ENCODE results near the gene WFS1.

WFS1 gene

GRCh38 chr4:6308899-6309643, 39.4 kb downstream of the WFS1 start:
- no peaks in the 10 kb centered on the region for H3F3A ChIP-seq (ENCODE audit: insufficient read depth)
- no peaks in the 10 kb centered on the region for H4K20me1 ChIP-seq (ENCODE audit: low read depth, low read length)
- H3K9ac ChIP-seq (ENCODE audit: low read length), result no peak overlapping the region
- H2AFZ ChIP-seq (ENCODE audit: low read depth, low read length, severe bottlenecking), result no peak overlapping the region
- no peaks in the 10 kb centered on the region for H3K27me3 ChIP-seq (ENCODE audit: low read length)
- no peaks in the 10 kb centered on the region for H3K9me2 ChIP-seq (replicated peaks; ENCODE audit: insufficient read depth, low read length)
- no peak overlapping the region for H3K4me3 ChIP-seq (ENCODE audit: insufficient read depth, low read length, poor library complexity, severe bottlenecking)
- TF ChIP-seq, protein P1, sequence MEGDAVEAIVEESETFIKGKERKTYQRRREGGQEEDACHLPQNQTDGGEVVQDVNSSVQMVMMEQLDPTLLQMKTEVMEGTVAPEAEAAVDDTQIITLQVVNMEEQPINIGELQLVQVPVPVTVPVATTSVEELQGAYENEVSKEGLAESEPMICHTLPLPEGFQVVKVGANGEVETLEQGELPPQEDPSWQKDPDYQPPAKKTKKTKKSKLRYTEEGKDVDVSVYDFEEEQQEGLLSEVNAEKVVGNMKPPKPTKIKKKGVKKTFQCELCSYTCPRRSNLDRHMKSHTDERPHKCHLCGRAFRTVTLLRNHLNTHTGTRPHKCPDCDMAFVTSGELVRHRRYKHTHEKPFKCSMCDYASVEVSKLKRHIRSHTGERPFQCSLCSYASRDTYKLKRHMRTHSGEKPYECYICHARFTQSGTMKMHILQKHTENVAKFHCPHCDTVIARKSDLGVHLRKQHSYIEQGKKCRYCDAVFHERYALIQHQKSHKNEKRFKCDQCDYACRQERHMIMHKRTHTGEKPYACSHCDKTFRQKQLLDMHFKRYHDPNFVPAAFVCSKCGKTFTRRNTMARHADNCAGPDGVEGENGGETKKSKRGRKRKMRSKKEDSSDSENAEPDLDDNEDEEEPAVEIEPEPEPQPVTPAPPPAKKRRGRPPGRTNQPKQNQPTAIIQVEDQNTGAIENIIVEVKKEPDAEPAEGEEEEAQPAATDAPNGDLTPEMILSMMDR (IDR thresholded peaks at IDR 0.05; ENCODE audit: insufficient read depth, low read length, poor library complexity, severe bottlenecking), result no peak
- TF ChIP-seq EZH2phosphoT487 (conservative IDR thresholded peaks at IDR 0.05; ENCODE audit: low read length), result no peak
- no peaks in the 10 kb centered on the region for H3K9me3 ChIP-seq (ENCODE audit: insufficient read depth, low read length)
- no peaks in the 10 kb centered on the region for H3K36me3 ChIP-seq (ENCODE audit: low read length)
- H3K27ac ChIP-seq (ENCODE audit: low read depth, low read length), result no peak overlapping the region
- no peaks in the 10 kb centered on the region for H3K79me2 ChIP-seq (ENCODE audit: insufficient read depth, low read length)
- no peak overlapping the region for H3K4me2 ChIP-seq (ENCODE audit: low read depth, low read length, poor library complexity, severe bottlenecking)

GRCh38 chr4:6309777-6310176, 40.1 kb downstream of the WFS1 start:
- H3K27me3 ChIP-seq (ENCODE audit: low read length), result no peaks in the 10 kb centered on the region
- H3K4me2 ChIP-seq (ENCODE audit: low read depth, low read length, poor library complexity, severe bottlenecking), result no peak overlapping the region
- no peaks in the 10 kb centered on the region for H3K36me3 ChIP-seq (ENCODE audit: low read length)
- H3K4me3 ChIP-seq (ENCODE audit: insufficient read depth, low read length, poor library complexity, severe bottlenecking), result no peak overlapping the region
- H3K9me3 ChIP-seq (ENCODE audit: insufficient read depth, low read length), result no peaks in the 10 kb centered on the region
- H3K27ac ChIP-seq (ENCODE audit: low read depth, low read length), result no peak overlapping the region
- H2AFZ ChIP-seq (ENCODE audit: low read depth, low read length, severe bottlenecking), result no peak overlapping the region
- no peaks in the 10 kb centered on the region for H3K79me2 ChIP-seq (ENCODE audit: insufficient read depth, low read length)
- H3K9ac ChIP-seq (ENCODE audit: low read length), result no peak overlapping the region
- H4K20me1 ChIP-seq (ENCODE audit: low read depth, low read length), result no peaks in the 10 kb centered on the region
- no peaks in the 10 kb centered on the region for H3K9me2 ChIP-seq (replicated peaks; ENCODE audit: insufficient read depth, low read length)
- no peak for TF ChIP-seq EZH2phosphoT487 (conservative IDR thresholded peaks at IDR 0.05; ENCODE audit: low read length)
- H3F3A ChIP-seq (ENCODE audit: insufficient read depth), result no peaks in the 10 kb centered on the region

- no peak for TF ChIP-seq EZH2phosphoT487 (conservative IDR thresholded peaks at IDR 0.05; ENCODE audit: low read length)
- TF ChIP-seq, protein P1 (IDR thresholded peaks at IDR 0.05; ENCODE audit: insufficient read depth, low read length, poor library complexity, severe bottlenecking), result no peak
- Histone ChIP-seq H3K4me2 (ENCODE audit: low read depth, low read length, poor library complexity, severe bottlenecking) (no peak overlapping the region), H3K9me2 (replicated peaks; ENCODE audit: insufficient read depth, low read length) (no peaks in the 10 kb centered on the region), H2AFZ (ENCODE audit: low read depth, low read length, severe bottlenecking) (no peak overlapping the region), H3K79me2 (ENCODE audit: insufficient read depth, low read length) (no peaks in the 10 kb centered on the region), H3K9me3 (ENCODE audit: insufficient read depth, low read length) (no peaks in the 10 kb centered on the region), H3K36me3 (ENCODE audit: low read length) (no peaks in the 10 kb centered on the region), H3K9ac (ENCODE audit: low read length) (no peak overlapping the region), H3F3A (ENCODE audit: insufficient read depth) (no peaks in the 10 kb centered on the region), H3K27ac (ENCODE audit: low read depth, low read length) (no peak overlapping the region), H3K4me3 (ENCODE audit: insufficient read depth, low read length, poor library complexity, severe bottlenecking) (no peak overlapping the region), H4K20me1 (ENCODE audit: low read depth, low read length) (no peaks in the 10 kb centered on the region), H3K27me3 (ENCODE audit: low read length) (no peaks in the 10 kb centered on the region)
Observed at GRCh38 chr4:6313216-6313615, 43.6 kb downstream of the WFS1 start.

DNA sequence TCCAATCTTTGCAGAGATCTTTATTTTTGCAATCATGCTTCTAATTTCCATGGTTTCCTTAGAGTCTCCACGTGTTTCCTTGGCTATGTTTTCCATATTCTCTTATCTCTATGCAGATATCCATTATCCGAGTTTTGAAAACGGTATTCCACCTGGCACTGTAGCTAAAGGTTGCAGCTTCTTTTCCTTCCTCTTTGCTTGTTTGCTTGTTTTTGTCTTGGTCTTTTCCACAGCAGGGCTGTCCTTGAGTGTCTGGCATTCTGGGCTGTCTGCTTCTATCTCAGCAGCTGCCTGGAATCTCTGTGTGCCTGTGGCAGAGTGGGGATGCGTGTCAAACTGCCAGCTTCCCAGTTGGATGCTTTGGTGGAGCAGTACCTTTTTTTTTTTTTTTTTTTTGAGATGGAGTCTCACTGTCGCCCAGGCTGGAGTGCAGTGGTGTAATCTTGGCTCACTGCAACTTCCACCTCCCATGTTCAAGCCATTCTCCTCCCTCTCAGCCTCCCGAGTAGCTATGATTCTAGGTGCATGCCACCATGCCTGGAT, 46.9 kb downstream of the WFS1 start:
- Histone ChIP-seq H3K9me3 (ENCODE audit: insufficient read depth, low read length) (no peaks in the 10 kb centered on the region), H3K36me3 (ENCODE audit: low read length) (no peaks in the 10 kb centered on the region), H3K4me2 (ENCODE audit: low read depth, low read length, poor library complexity, severe bottlenecking) (no peak overlapping the region), H3K4me3 (ENCODE audit: insufficient read depth, low read length, poor library complexity, severe bottlenecking) (no peak overlapping the region), H3K79me2 (ENCODE audit: insufficient read depth, low read length) (no peaks in the 10 kb centered on the region), H2AFZ (ENCODE audit: low read depth, low read length, severe bottlenecking) (no peak overlapping the region), H3K9me2 (replicated peaks; ENCODE audit: insufficient read depth, low read length) (no peaks in the 10 kb centered on the region), H3K27me3 (ENCODE audit: low read length) (no peaks in the 10 kb centered on the region), H3K9ac (ENCODE audit: low read length) (no peak overlapping the region), H3F3A (ENCODE audit: insufficient read depth) (no peaks in the 10 kb centered on the region), H4K20me1 (ENCODE audit: low read depth, low read length) (no peaks in the 10 kb centered on the region), H3K27ac (ENCODE audit: low read depth, low read length) (no peak overlapping the region)
- TF ChIP-seq, protein P1 (IDR thresholded peaks at IDR 0.05; ENCODE audit: insufficient read depth, low read length, poor library complexity, severe bottlenecking), result no peak
- TF ChIP-seq EZH2phosphoT487 (conservative IDR thresholded peaks at IDR 0.05; ENCODE audit: low read length), result no peak
